ENCODE results near the gene RHOJ. TPM values are rescaled to one million over a fixed set of nuclear protein-coding genes. Genes with fewer than 3 reads are reported as not detected.

The RHOJ gene
- polyA plus RNA-seq, 1 experiment = 116 TPM

DNA sequence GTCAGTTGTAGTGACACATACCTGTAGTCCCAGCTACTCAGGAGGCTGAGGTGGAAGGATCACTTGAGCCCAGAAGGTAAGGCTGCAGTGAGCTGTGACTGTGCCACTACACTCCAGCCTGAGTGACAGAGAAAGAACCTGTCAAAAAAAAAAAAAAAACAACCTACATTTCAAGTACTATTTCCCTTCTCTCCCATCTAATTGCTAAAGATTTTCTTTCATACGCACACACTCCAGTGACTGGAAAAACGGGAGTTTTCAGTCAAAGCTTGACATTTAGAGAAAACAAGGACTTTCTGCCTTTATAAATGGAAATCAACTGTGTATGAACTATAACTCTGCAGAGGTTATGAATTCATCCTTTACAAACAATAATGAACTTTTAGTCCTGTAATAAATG lies 88.6 kb downstream of the RHOJ start:
- no peak for TF ChIP-seq CTCF (IDR thresholded peaks at IDR 0.05; ENCODE audit: insufficient read depth, low read depth, low read length)
- Histone ChIP-seq H3K4me3 (ENCODE audit: low read depth, low read length) (no peak overlapping the region), H3K36me3 (ENCODE audit: control insufficient read depth, insufficient read depth, low read length) (peaks cover 2% of the 10 kb centered on the region), H3K27me3 (ENCODE audit: control insufficient read depth, insufficient read depth, low read length) (no peaks in the 10 kb centered on the region)
- CTCF ChIA-PET = no interaction called here
- DNase-seq (ENCODE audit: low read depth) = no peak
- POLR2A ChIA-PET = no interaction called here

DNA sequence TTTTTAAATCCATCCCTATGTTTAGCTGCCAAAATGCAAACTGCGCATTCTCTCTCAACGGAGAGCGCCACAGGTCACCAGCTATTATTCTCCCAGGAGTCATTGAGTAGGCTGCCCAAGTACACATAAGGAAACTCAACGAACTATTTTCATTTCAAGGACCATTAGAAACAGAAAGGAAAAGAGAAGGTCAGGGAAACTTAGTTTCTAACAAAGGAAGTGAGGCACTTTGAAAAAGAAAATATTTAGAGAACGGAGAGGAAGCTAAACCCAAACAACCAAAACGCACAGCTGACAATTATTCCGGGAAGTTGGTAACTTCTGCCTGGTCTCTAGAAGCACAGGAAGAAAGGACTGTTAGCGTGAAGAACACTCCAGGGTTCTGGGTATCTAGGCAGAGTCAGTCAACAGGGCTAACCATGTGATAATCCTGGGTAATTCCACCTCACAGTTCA lies 91.0 kb downstream of the RHOJ start:
- POLR2A ChIA-PET = no interaction called here
- no peaks in the 10 kb centered on the region for H3K27me3 ChIP-seq (ENCODE audit: control insufficient read depth, insufficient read depth, low read length)
- TF ChIP-seq CTCF (IDR thresholded peaks at IDR 0.05; ENCODE audit: insufficient read depth, low read depth, low read length) = no peak
- DNase-seq (ENCODE audit: low read depth) = no peak
- no peak overlapping the region for H3K4me3 ChIP-seq (ENCODE audit: low read depth, low read length)
- H3K36me3 ChIP-seq (ENCODE audit: control insufficient read depth, insufficient read depth, low read length) = peaks cover 2% of the 10 kb centered on the region
- CTCF ChIA-PET = no interaction called here

DNA sequence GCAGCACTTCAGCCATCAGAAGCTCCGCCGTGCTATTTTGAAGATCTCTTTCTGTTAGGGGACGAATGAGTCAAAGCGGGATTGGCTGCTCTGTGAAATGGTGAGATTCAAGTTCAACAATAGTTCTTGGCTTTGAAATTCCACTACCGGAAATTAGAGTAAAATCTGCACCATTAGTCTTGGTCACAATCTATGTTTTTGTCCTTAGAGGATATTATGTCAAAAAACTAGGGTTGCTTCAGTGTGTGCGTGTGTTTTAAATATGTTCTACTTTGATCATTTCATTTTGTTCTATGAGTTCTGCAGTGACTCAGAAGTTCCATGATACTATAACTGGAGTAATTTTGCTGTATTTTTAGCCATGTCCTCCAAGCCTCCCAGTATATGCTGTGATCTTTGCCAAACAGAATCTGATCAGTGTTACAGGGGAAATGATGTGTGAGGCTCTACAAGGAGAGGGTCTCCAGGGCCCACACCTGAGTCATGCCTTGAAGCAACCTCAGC lies 91.9 kb downstream of the RHOJ start:
- no peak overlapping the region for H3K4me3 ChIP-seq (ENCODE audit: low read depth, low read length)
- DNase-seq (ENCODE audit: low read depth) = no peak
- ChIA-PET CTCF (no interaction called here), POLR2A (no interaction called here)
- H3K27me3 ChIP-seq (ENCODE audit: control insufficient read depth, insufficient read depth, low read length) = no peaks in the 10 kb centered on the region
- TF ChIP-seq CTCF (IDR thresholded peaks at IDR 0.05; ENCODE audit: insufficient read depth, low read depth, low read length) = no peak
- H3K36me3 ChIP-seq (ENCODE audit: control insufficient read depth, insufficient read depth, low read length) = no peaks in the 10 kb centered on the region

DNA sequence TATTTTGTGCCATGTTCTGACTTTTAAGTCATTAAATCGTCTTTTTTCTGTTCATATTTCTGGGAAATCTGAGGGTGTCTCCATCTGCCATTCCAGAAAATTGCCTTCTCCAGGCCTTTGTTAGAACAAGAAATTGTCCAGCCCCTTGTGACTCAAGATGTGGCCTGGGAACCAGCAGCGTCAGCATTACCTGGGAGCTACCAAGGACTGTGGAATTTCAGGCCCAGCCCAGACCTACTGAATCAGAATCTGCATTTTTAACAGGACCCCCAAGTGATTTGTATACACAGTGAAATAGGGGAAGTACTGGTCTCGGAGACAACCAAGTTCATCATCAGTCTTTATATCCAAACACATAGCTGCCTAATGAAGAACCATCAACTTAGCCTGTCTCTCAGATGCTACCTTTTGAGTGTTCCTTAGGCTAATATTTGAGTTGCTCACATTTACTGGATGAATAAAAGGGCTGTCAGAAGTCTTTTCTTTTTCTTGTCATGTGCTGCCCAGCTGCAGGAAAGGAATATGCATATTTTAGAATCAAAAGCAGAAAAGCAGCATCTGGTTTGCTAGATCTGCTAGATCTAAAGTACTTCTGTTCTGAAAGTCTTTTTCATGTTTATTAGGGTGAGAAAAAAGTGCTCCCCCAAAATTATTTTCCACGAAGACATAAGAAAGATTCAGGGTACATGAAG lies 93.3 kb downstream of the RHOJ start:
- H3K36me3 ChIP-seq (ENCODE audit: control insufficient read depth, insufficient read depth, low read length) = no peaks in the 10 kb centered on the region
- ChIA-PET POLR2A (no interaction called here), CTCF (no interaction called here)
- no peak for DNase-seq (ENCODE audit: low read depth)
- no peak for TF ChIP-seq CTCF (IDR thresholded peaks at IDR 0.05; ENCODE audit: insufficient read depth, low read depth, low read length)
- no peak overlapping the region for H3K4me3 ChIP-seq (ENCODE audit: low read depth, low read length)
- H3K27me3 ChIP-seq (ENCODE audit: control insufficient read depth, insufficient read depth, low read length) = no peaks in the 10 kb centered on the region

DNA sequence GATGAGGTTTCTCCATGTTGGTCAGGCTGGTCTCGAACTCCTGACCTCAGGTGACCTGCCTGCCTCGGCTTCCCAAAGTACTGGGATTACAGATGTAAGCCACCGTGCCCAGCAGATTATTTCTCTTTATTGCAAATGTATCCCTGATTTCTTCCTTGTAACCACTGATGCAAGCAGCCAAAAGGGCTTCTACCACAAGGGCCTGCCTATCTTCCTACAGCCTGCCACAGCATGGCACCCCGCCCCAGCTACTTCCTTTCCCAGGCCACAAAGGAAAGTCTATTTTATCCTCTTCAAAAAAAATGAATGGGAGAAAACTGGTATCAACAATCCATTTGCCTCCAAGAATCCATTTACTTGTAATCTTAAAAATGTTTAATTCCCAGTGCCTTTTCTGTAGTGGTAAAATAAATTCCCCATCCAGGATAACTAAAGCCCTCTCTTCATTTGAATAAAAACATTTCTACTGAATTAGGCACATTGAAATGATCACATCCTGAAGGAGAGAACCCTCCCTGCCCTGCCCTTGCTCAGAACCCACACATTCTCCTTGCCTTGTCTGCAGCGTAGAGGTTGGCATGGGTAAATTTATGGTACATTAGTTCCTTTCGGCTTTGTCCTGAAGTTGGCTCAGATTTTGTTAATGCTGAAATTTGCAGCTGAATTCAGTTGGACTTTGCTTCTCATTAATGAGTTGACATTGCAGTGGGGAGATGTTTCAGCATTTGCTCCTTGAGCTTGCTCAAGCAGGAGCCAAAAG lies 95.3 kb downstream of the RHOJ start:
- no peaks in the 10 kb centered on the region for H3K36me3 ChIP-seq (ENCODE audit: control insufficient read depth, insufficient read depth, low read length)
- H3K27me3 ChIP-seq (ENCODE audit: control insufficient read depth, insufficient read depth, low read length) = no peaks in the 10 kb centered on the region
- no peak overlapping the region for H3K4me3 ChIP-seq (ENCODE audit: low read depth, low read length)
- ChIA-PET CTCF (interaction anchor here (0.6 to 1.2 kb wide), 4 partner anchors 9 to 479 kb away, joined by 3 to 4 read pairs (median 4); no protein-coding TSS in a partner anchor), POLR2A (no interaction called here)
- TF ChIP-seq CTCF (IDR thresholded peaks at IDR 0.05; ENCODE audit: insufficient read depth, low read depth, low read length) = no peak
- DNase-seq (ENCODE audit: low read depth) = no peak

Data from BJ (cell line).